ENCODE results near the gene UBR2.
"Not testable (repeated sequence)": the region's sequence is repeated elsewhere in the genome, so short reads cannot be mapped to it uniquely, and the experiment has no call there.

The UBR2 gene

DNA sequence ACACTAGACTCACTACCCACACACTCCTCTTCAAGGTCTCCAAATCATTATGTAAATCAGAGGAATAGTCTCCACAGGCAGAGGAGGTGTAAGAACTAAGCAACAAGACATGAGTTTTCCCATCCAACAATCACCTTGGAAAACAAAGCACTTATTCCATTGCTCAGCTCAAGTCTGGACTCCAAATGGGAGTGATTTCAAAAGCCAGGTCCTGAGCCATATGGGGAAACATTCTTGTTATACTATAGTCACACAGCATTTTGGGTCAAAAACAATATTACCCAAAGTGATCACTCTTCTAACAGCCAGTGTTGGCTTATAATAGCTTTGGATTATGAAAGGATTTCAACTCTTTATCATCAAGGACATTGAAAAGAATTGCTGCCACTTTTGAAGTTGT, 162.2 kb downstream of the UBR2 start:
- DNase-seq, result no peak

DNA sequence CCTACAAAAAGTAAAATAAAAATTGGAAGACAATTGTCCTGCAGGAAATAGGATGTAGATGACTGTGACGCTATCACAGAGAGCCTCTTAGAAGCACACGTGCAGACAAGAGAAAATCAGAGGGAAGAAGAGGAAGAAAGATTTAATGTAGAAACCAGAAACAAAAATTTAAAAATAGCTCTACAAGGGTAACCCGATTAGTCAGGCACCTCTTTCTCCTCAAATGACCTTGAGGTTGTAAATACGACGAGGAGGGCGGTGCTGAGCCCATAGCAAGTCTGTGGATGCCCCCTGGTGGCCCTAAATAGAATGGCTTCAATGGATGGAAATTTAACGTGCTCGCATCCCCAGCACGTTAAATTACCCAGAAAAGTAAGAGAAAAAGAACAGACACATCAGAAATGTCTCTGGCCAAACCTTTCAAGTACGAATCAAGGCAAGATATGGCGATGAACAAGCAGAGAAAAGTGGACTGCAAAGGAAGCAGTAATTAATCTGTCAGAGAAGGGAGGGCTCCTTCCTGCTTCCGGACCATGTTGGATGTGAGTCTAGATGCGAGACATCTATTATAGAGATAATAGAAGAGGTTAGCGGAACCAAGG, 162.8 kb downstream of the UBR2 start:
- peak in 53 of 58 donors; percentile 3 to 79 (median 36) for DNase-seq

DNA sequence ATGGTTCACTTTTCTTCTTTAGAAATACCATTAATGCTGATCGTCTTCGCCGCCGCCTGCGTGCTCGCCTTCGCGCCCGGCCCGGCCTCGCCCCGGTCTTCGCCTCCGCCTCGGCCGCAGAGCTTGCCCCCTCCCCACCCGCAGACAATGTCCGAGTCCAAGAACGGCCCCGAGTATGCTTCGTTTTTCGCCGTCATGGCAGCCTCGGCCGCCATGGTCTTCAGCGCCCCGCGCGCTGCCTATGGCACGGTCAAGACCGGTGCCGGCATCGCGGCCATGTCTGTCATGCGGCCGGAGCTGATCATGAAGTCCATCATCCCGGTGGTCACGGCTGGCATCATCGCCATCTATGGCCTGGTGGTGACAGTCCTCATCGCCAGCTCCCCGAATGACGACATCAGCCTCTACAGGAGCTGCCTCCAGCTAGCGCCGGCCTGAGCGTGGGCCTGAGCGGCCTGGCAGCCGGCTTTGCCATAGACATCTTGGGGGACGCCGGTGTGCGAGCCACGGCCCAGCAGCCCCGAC, 163.3 kb downstream of the UBR2 start:
- peak in 30 of 58 donors; percentile 1 to 46 (median 18) for DNase-seq

DNA sequence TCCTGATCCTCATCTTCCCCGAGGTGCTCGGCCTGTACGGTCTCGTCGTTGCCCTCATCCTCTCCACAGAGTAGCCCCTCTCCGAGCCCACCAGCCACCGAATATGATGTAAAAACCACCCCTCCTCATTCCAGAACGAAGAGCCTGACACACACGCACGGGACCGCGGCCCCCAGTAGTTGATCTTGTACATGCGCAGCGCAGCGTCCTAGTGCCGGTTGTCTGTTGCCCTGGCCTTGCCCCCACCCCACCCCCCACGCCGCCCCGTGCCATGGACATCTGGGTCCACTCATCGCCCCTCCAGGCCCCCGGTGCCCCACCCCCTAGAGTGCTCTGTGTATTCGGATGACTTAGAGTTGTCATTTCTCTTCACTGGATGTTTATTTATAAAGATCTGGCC, 163.8 kb downstream of the UBR2 start:
- DNase-seq, result no peak

DNA sequence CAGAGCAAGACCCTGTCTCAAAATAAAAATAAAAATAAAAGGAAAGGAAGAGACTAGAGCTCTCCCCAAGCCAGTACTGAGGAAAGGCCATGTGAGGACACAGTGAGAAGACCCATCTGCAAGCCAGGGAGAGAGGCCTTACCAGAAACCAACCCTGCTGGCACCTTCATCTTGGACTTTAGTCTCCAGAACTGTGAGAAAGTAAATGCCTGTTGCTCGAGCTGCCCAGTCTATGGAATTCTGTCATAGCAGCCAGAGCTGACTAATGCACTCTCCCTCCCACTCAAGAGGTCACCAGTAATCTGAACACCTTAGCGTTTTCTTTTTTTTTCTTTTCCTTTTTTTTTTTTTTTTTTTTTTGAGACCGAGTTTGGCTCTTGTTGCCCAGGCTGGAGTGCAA, 165.9 kb downstream of the UBR2 start:
- DNase-seq, result no peak

DNA sequence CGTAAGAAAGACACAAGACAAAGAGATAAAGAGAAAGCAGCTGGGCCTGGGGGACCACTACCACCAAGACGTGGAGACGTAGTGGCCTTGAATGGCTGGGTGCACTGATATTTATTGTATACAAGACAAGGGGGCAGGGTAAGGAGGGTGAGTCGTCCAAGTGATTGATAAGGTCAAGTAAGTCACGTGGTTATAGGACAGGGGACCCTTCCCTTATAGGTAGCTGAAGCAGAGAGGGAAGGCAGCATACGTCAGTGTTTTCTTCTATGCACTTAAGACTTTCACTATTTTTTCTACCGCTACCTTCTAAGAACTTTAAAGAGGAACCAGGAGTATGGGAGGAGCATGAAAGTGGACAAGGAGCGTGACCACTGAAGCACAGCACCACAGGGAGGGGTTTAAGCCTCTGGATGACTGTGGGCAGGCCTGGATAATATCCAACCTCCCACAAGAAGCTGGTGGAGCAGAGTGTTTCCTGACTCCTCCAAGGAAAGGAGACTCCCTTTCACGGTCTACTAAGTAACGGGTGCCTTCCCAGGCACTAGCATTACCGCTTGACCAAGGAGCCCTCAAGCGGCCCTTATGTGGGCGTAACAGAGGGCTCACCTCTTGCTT, 170.1 kb downstream of the UBR2 start:
- not testable (repeated sequence) for DNase-seq

DNA sequence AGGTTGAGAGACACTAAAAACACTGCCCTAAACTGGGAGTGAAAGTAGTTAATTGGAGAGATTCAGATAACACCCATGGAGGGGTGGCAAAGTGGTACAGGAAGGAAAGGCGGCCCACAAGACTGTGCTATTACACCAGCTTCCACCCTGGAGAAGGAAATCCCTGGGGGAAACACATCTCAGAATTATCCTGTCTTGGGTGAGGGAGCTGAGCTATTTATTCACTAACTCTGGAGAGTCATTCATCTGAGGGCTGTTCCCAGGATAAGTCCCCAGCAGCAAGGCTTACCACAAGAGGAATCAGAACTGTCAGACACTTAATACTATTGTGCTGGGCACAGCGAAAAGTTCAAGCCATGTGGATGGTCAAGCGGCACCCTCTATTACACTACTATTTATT, 172.1 kb downstream of the UBR2 start:
- no peak for DNase-seq

DNA sequence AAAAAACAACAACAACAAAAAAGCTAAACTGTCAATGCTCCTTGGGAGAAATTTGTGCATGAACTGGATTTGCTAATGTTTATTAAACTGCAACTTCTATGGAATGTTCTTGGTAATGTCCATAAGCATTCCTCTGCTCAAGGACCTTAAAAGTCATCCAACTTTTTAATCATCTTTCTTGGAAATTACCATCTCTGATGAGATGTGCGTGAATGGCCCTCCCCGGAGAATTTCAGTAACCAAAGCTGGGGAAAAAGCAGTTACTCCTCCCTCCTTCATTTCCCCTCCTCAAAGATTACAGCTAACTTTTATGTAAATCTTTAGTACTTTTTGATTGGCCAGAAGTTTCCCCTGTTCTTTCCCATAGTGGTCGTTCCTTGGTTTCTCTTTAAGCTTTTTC, 176.9 kb downstream of the UBR2 start:
- DNase-seq, result no peak

DNA sequence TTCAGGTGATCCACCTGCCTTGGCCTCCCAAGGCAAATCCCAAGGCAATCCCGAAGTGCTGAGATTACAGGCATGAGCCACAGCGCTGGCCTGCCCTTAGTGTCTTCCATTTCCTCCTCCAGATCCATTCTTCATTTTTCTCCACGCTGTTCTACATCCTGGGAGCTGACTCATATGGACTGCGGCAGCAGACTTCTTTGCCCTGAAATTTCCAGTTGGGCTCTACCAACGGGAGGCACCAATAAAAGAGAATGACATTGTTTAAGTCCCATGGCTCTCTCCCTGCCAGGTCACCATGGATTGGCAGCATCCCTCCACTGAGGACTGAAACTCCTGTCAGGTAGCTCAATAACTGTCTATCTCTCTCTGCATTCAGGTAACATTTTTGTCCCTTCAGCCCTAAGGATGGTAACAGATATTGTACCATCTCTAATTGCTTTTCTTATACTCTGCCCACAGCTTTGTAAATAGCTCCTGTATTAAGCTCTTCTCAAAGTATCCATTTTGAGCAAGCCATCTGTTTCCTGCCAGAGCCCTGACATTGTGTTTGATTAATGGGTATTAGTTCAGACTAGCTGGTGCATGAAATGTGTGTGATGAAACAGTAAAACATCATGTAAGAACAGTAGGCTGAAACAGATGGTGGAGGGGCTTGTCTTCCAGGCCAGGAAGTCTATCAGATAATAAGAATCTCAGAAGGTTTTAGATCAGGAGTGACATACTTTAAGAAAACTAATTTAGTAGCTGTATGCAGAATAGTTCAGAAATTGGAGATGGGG, 178.5 kb downstream of the UBR2 start:
- DNase-seq, result no peak

Data from anterior cingulate cortex (tissue), 58 donors.